PFSK-1 (cell line): ENCODE data around the gene FAM171A1.

ENCODE experiments used
- FOXP2 ChIP-seq: optimal IDR thresholded peaks from 2 replicates; pipeline ENCODE3; 2011; ENCODE audit warnings: borderline replicate concordance, control low read depth, inconsistent platforms; ENCODE audit not compliant: insufficient read depth; ENCODE audit errors: extremely low read length, extremely low read depth
- POLR2AphosphoS5 ChIP-seq: IDR thresholded peaks from 2 replicates; pipeline ENCODE4 v1.6.1; 2012; ENCODE audit warnings: low read depth, mild to moderate bottlenecking, control low read depth, low read length, moderate library complexity
- REST ChIP-seq, 2 experiments: IDR thresholded peaks; 2 replicates each; pipeline versions ENCODE4 v1.6.1 to v1.8.0; 2011 to 2012; ENCODE audit warnings: low read depth in 2 of 2, low read length in 2 of 2, control low read depth in 1 of 2, inconsistent platforms in 1 of 2, mild to moderate bottlenecking in 1 of 2, moderate library complexity in 1 of 2; ENCODE audit not compliant: insufficient read depth in 1 of 2
- SIN3A ChIP-seq: IDR thresholded peaks from 2 replicates; pipeline ENCODE4 v1.6.1; 2012; ENCODE audit warnings: mild to moderate bottlenecking, low read length, moderate library complexity, borderline replicate concordance; ENCODE audit not compliant: insufficient read depth
- TAF1 ChIP-seq: IDR thresholded peaks from 2 replicates; pipeline ENCODE4 v1.6.1; 2012; ENCODE audit warnings: low read length, control low read depth, borderline replicate concordance; ENCODE audit not compliant: insufficient read depth

Gene FAM171A1

GRCh38 chr10:15385552-15386455 is 14.7 kb upstream of the FAM171A1 start:
- no peak for TF ChIP-seq FOXP2
- TF ChIP-seq TAF1, result no peak
- TF ChIP-seq REST (IDR thresholded peaks at IDR 0.05; ENCODE audit: insufficient read depth in 1 of 2, low read depth in 2 of 2, low read length in 2 of 2), result no peak
- no peak for TF ChIP-seq SIN3A
- no peak for TF ChIP-seq POLR2AphosphoS5

- TF ChIP-seq TAF1 (no peak), POLR2AphosphoS5 (no peak), REST (IDR thresholded peaks at IDR 0.05; ENCODE audit: insufficient read depth in 1 of 2, low read depth in 2 of 2, low read length in 2 of 2) (no peak), SIN3A (no peak)
These were observed 10.3 kb upstream of the FAM171A1 start for GRCh38 chr10:15381420-15381819.

- TF ChIP-seq FOXP2 (no peak), SIN3A (no peak), POLR2AphosphoS5 (no peak), REST (IDR thresholded peaks at IDR 0.05; ENCODE audit: insufficient read depth in 1 of 2, low read depth in 2 of 2, low read length in 2 of 2) (no peak), TAF1 (no peak)
These were observed 8.0 kb upstream of the FAM171A1 start for GRCh38 chr10:15379078-15379477.

GRCh38 chr10:15378569-15378968 is 7.5 kb upstream of the FAM171A1 start:
- no peak for TF ChIP-seq REST (IDR thresholded peaks at IDR 0.05; ENCODE audit: insufficient read depth in 1 of 2, low read depth in 2 of 2, low read length in 2 of 2)
- no peak for TF ChIP-seq POLR2AphosphoS5
- TF ChIP-seq TAF1, result no peak
- no peak for TF ChIP-seq SIN3A
- TF ChIP-seq FOXP2, result no peak
